GM13976 (cell line): ENCODE results near the gene TRPM2.

Experiments
- DNase-seq: peaks from one replicate; pipeline ENCODE4 v3.0.0; 2012; ENCODE audit warnings: low spot score
- CTCF ChIP-seq: IDR thresholded peaks from 2 replicates; pipeline ENCODE4 v1.5.1; 2012; ENCODE audit warnings: borderline replicate concordance, mild to moderate bottlenecking; ENCODE audit not compliant: insufficient read depth; ENCODE audit errors: extremely low read depth, missing control alignments, control extremely low read depth
- in situ Hi-C: fragments of 300-500 bp; cut with MboI; formaldehyde crosslinking; loops from one replicate; pipeline ENCODE4 v1.12.0; 2022; ENCODE audit warnings: low sequenced_read_pairs, mixed read lengths, inconsistent platforms; ENCODE audit not compliant: unreplicated experiment

TRPM2 gene

GRCh38 chr21:44443291-44443890, 90.0 kb downstream of the TRPM2 start:
- no peak for TF ChIP-seq CTCF
- in situ Hi-C loops = no loop called here
- no peak for DNase-seq

DNA sequence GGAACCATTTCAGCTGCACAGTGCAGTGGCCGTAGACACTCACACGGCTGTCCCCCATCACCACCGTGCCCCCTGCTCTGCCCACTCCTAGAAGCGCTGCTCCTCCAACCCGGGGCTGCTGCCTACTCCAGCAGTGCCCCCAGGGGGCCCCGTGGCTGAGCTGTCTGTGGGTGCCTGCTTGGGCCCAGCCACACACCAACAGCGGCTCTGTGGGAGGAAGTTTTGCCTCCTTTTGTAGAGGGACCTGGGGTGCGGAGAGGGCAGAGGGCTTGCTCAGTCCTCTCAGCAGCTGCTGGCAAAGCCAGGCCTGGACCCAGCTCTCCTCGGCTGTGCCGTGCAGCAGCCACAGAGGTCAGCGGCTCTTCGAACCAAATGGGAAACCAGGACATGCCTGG, 90.5 kb downstream of the TRPM2 start:
- in situ Hi-C loops = no loop called here
- no peak for TF ChIP-seq CTCF
- DNase-seq = no peak

- no peak for TF ChIP-seq CTCF
- in situ Hi-C loops = no loop called here
- no peak for DNase-seq
These were observed 91.0 kb downstream of the TRPM2 start for GRCh38 chr21:44444286-44444931.

DNA sequence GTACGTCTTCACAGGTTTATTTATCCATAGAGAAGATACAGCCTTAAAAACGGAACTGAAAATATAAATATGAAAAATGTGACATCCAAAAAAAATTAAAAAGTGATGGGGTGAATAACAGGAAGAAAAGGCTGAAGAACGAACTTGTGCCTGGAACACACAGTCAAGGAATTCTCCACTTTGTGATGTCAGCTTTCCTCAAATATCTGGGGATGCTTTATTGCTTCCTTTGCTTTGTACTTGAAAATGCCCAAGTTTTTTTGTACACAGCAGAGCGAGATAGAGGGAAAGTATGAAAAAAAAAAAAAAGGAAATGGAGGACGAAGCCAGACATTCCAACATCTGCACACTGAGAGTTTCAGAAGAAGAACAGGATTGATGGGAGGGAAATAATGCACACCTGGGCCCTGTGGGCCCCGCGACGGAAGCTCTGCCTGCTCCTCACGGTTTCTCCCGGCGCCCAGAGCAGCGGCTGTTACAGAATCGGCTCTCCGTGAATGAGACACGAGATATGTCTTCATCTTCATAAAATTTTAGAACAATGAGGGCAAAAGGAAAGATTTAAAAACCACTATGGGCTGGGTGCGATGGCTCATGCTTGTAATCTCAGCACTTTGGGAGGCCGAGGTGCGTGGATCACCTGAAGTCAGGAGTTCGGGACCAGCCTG, 91.9 kb downstream of the TRPM2 start:
- no peak for DNase-seq
- in situ Hi-C loops = no loop called here
- TF ChIP-seq CTCF = no peak

DNA sequence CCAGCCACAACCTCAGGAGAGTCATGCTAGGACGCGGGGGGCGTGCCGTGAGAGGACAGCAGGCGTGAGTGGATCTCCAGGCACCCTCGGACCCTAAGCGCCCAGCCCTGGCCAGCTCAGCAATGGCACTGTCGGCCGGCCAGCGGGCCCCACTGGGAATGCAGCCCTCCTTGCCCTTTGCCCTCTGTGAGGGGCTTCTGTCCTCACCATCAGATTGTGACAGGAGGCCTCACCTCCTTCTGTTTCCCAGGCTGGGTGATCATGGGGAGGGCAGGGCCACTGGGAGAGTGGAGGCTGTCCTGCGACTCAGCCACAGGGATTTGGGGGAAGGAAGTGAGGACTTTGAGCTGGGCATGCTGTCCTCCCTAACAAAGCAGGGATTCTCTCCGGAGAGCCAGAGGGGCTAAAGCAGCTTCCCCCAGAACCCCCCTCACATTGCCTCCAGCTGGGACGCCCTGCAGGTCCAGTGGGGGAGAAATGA, 95.3 kb downstream of the TRPM2 start:
- no peak for DNase-seq
- in situ Hi-C loops = no loop called here
- no peak for TF ChIP-seq CTCF

GRCh38 chr21:44449473-44450363, 96.3 kb downstream of the TRPM2 start:
- in situ Hi-C loops = loop anchor here (25.0 kb wide), 3 partner anchors 87 to 612 kb away; partner anchors contain the start of gene TRPM2
- DNase-seq = no peak
- TF ChIP-seq CTCF = no peak
